BJ (cell line): Measurements from ENCODE around the gene TNRC18. TPM values are rescaled to one million over a fixed set of nuclear protein-coding genes. Genes with fewer than 3 reads are reported as not detected.
"Not testable (repeated sequence)": the region's sequence is repeated elsewhere in the genome, so short reads cannot be mapped to it uniquely, and the experiment has no call there.

ENCODE experiments used
- CTCF ChIA-PET: fragments of 350-600 bp; formaldehyde crosslinking; extraction: SDS; loops from one replicate; lab custom pipeline; 2021; ENCODE audit warnings: antibody characterized with exemption, inconsistent platforms; lab: Yijun Ruan, JAX
- POLR2A ChIA-PET: fragments of 300-600 bp; sonication (Branson Sonifier 250); formaldehyde crosslinking; extraction: SDS; loops from one replicate; lab custom pipeline; 2021; ENCODE audit warnings: antibody characterized with exemption; lab: Charles Lee
- DNase-seq: peaks from one replicate; pipeline ENCODE4 v3.0.0-alpha.2; 2011; ENCODE audit warnings: low read depth
- H3K27me3 ChIP-seq: 2 replicates; pipeline ENCODE4 v1.6.0; 2011; ENCODE audit warnings: low read length; ENCODE audit not compliant: control insufficient read depth, insufficient read depth
- H3K36me3 ChIP-seq: 2 replicates; pipeline ENCODE4 v1.5.1; 2011; ENCODE audit warnings: low read length; ENCODE audit not compliant: control insufficient read depth, insufficient read depth
- H3K4me3 ChIP-seq: 2 replicates; pipeline ENCODE4 v1.5.1; 2011; ENCODE audit warnings: low read depth, mild to moderate bottlenecking, control low read depth, low read length
- CTCF ChIP-seq: IDR thresholded peaks from 2 replicates; pipeline ENCODE4 v1.5.1; 2011; ENCODE audit warnings: low read depth, mild to moderate bottlenecking, control low read depth, inconsistent platforms, low read length, moderate library complexity; ENCODE audit not compliant: insufficient read depth
- polyA plus RNA-seq: library from polyadenylated mRNA; depleted of rRNA; stranded (reverse); fragments of >200 nt; gene quantifications from 2 replicates; pipeline ENCODE4 v1.2.3, GENCODE V29; 2011

The TNRC18 gene
- polyA plus RNA-seq, 1 experiment = 20.1 TPM

- no peak for TF ChIP-seq CTCF
- no peak for DNase-seq
- ChIA-PET POLR2A (no interaction called here), CTCF (interaction anchor here (0.6 to 0.7 kb wide), 3 partner anchors 31 to 199 kb away, joined by 3 read pairs; no protein-coding TSS in a partner anchor)
- Histone ChIP-seq H3K27me3 (peaks cover 1% of the 10 kb centered on the region), H3K4me3 (no peak overlapping the region), H3K36me3 (no peaks in the 10 kb centered on the region)
These were observed 143.9 kb downstream of the TNRC18 start for GRCh38 chr7:5279734-5280133.

DNA sequence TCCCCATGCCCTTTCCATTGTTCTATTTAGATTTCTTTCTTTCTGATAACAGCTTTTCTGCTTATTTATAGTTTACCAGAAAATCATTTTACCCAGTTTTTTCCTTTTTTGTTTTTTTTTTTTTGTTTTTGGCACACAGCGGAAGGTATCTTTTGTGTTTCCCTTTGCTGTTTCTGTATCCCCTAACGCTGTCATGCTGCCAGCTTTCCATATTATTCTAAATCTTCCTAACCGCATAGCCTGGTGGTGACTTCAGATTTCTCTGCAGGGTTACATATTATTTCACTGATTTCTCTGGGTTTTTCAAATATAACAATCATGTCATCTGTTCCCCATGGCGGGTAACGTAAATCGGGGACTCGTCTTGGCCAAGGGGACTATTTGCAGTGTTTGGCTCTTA is 144.9 kb downstream of the TNRC18 start:
- Histone ChIP-seq H3K4me3 (no peak overlapping the region), H3K36me3 (no peaks in the 10 kb centered on the region), H3K27me3 (peaks cover 1% of the 10 kb centered on the region)
- CTCF ChIA-PET = interaction anchor here (0.7 kb wide), 1 partner anchor 200 kb away, joined by 3 read pairs; no protein-coding TSS in a partner anchor
- TF ChIP-seq CTCF = no peak
- no peak for DNase-seq
- POLR2A ChIA-PET = interaction anchor here (0.6 to 0.7 kb wide), 2 partner anchors 17 to 52 kb away, joined by 3 read pairs; no protein-coding TSS in a partner anchor

DNA sequence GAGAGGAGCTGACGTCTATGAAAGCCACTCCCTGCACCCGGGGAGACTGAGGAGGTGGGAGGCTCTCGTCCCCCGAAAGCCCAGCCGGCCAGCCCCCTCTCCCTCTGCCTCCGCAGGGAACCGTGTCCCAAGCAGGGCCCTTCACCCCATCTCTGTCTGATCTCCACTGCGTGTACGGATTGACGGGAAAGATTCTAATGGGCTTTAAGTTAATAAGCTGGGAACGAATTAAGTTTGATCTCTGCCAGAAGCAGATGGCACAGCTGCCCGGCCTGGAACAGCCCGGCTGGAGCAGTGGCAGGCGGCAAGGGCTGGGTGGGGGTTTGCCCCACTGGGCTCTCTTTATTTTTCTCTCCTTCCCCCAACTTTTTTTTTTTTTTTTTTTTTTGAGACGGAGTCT is 147.0 kb downstream of the TNRC18 start:
- Histone ChIP-seq H3K36me3 (no peaks in the 10 kb centered on the region), H3K27me3 (peaks cover 3% of the 10 kb centered on the region), H3K4me3 (no peak overlapping the region)
- CTCF ChIA-PET = no interaction called here
- TF ChIP-seq CTCF = no peak
- DNase-seq = no peak
- POLR2A ChIA-PET = no interaction called here

DNA sequence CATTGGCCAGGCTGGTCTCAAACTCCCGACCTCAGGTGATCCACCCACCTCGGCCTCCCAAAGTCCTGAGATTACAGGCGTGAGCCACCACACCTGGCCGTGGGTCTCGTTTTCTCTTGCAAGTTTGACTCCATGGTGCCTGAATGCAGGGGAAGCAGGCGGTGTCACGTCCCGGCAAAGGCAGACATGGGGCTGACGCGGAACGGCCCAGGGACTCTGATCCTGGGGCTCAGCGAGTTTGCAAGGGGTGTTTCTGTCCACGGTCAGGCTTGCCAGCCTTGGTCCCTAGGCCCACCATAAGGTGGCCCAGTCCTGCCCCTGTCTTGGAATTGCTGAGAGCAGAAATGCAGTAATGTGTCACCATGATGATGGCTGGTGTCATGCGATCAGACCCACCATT is 147.5 kb downstream of the TNRC18 start:
- DNase-seq, H3K4me3 ChIP-seq, POLR2A ChIA-PET, H3K36me3 ChIP-seq, H3K27me3 ChIP-seq, CTCF ChIA-PET: not testable (repeated sequence)

- POLR2A ChIA-PET = not testable (repeated sequence)
- CTCF ChIA-PET = interaction anchor here (0.8 kb wide), 1 partner anchor 35 kb away, joined by 3 read pairs; no protein-coding TSS in a partner anchor
These were observed 148.1 kb downstream of the TNRC18 start for GRCh38 chr7:5275510-5275909.

DNA sequence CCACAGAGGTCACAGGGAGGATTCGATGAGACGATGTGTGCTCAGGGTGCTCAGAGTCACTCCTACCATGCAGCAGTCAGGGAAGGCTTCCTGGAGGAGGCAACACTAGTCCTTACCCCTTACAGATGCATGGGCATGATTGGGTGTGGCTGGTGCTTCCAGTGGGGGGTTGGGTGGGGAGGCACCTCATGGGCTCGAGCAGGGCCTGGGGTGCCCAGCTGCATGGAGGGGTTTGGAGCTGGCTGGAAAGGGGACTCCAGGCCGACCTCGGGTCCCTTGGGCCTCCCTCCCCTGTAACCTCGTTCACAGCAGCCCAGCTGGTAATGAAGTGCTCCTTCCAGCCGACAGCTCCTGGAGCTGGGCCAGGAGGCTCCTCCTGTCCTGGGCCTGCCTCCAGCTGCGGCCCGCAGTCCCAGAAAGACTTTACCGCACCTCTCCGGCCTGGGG is 148.6 kb downstream of the TNRC18 start:
- CTCF ChIA-PET = interaction anchor here (0.8 kb wide), 1 partner anchor 35 kb away, joined by 3 read pairs; no protein-coding TSS in a partner anchor
- H3K27me3 ChIP-seq, DNase-seq, H3K4me3 ChIP-seq, POLR2A ChIA-PET, H3K36me3 ChIP-seq: not testable (repeated sequence)

More at GRCh38 chr7:5275510-5275909, 148.1 kb downstream of the TNRC18 start:
- not testable (repeated sequence) for DNase-seq, H3K36me3 ChIP-seq, H3K4me3 ChIP-seq, H3K27me3 ChIP-seq

DNA sequence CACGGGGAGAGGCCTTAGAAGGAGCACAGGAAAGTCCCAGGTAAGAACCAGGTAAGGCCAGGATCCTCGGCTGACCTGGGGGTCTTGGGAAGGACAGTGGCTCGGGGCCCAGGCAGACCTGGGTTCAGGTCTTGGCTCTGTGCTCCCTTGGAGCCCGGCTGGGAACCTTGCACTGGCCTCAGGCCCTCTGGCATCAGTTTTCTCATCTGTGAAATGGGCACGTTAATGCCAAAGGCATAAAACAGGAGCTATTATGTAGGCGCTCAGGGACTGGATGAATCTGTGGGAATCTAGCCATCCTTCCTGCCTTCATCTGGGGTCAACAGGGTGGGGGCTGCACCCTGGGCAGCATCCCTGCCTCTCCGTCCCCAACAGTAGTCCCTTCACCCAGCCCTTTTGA is 149.2 kb downstream of the TNRC18 start:
- POLR2A ChIA-PET = no interaction called here

GRCh38 chr7:5273831-5274405 is 149.7 kb downstream of the TNRC18 start:
- DNase-seq, CTCF ChIA-PET, H3K27me3 ChIP-seq, H3K36me3 ChIP-seq, POLR2A ChIA-PET, H3K4me3 ChIP-seq: not testable (repeated sequence)

More for the DNA sequence above, 149.2 kb downstream of the TNRC18 start:
- no peak for DNase-seq
- no peak overlapping the region for H3K4me3 ChIP-seq
- H3K27me3 ChIP-seq = peaks cover 3% of the 10 kb centered on the region
- CTCF ChIA-PET = no interaction called here
- H3K36me3 ChIP-seq = no peaks in the 10 kb centered on the region
- no peak for TF ChIP-seq CTCF
